Transverse colon (tissue), 4 donors: ENCODE results near the gene TIGD1. TPM values are rescaled to one million over a fixed set of nuclear protein-coding genes. Genes with fewer than 3 reads are reported as not detected.

ENCODE experiments used
- DNase-seq: peaks from one replicate; pipeline ENCODE4 v3.0.0-alpha.2; 2019
- H3K27ac ChIP-seq, 4 donors: fragments of 200-600 bp; sonication (generic); 2 replicates each; pipeline ENCODE4 v1.5.1; 2016 to 2018; ENCODE audit warnings: inconsistent platforms in 4 of 4
- H3K27me3 ChIP-seq: fragments of 200-600 bp; sonication (generic); 2 replicates; pipeline ENCODE4 v1.5.1; 2017; ENCODE audit warnings: inconsistent platforms
- H3K36me3 ChIP-seq, 4 donors: fragments of 200-600 bp; sonication (generic); 2 replicates each; pipeline ENCODE4 v1.5.1; 2017 to 2019; ENCODE audit warnings: inconsistent platforms in 4 of 4
- H3K4me1 ChIP-seq, 4 donors: fragments of 200-600 bp; sonication (generic); 2 replicates each; pipeline ENCODE4 v1.5.1; 2017 to 2020; ENCODE audit warnings: inconsistent platforms in 4 of 4
- H3K4me3 ChIP-seq, 4 donors: fragments of 200-600 bp; sonication (generic); 1 replicate in 1 of 4; 2 replicates in 3 of 4; pipeline versions ENCODE4 v1.5.1 to v1.6.1; 2017 to 2019; ENCODE audit warnings: inconsistent platforms in 4 of 4
- H3K9me3 ChIP-seq, 2 donors: fragments of 200-600 bp; sonication (generic); 2 replicates each; pipeline ENCODE4 v1.5.1; 2017 to 2019; ENCODE audit warnings: inconsistent platforms in 2 of 2
- EP300 ChIP-seq: sonication (generic); formaldehyde crosslinking; IDR thresholded peaks from one replicate; pipeline ENCODE4 v1.6.1; 2017; ENCODE audit warnings: antibody characterized with exemption, low read depth
- POLR2A ChIP-seq: fragments of 450-650 bp; IDR thresholded peaks from one replicate; pipeline ENCODE4 v1.6.1; 2016; ENCODE audit warnings: antibody characterized with exemption, mild to moderate bottlenecking, moderate library complexity
- POLR2AphosphoS5 ChIP-seq, 3 donors: sonication (generic); formaldehyde crosslinking; IDR thresholded peaks; one replicate each; pipeline ENCODE4 v1.6.1; 2016; ENCODE audit warnings: antibody characterized with exemption in 3 of 3
- WGBS, 2 donors: methylation state at CpG; one replicate each; pipeline ENCODE4 v1.1.5; 2018; ENCODE audit warnings: low coverage in 1 of 2; 5-methylcytosine and 5-hydroxymethylcytosine counted together
- in situ Hi-C, 4 donors: fragments of 200-750 bp; cut with MboI; loops; one replicate each; pipeline versions ENCODE4 v1.15.0 to v1.15.1; 2017; ENCODE audit warnings: low sequenced_read_pairs in 3 of 4, low pct_ligation_motif_present in 1 of 4, low pct_unique_long_range_greater_than_20kb in 1 of 4
- intact Hi-C: fragments of 100-400 bp; cut with DNase I; formaldehyde crosslinking; loops from one replicate; pipeline ENCODE4 v1.15.1; 2023; ENCODE audit warnings: low total_unique reads
- total RNA-seq, 4 donors: library from RNA; depleted of rRNA; stranded (reverse); fragments of >200 nt; gene quantifications; one replicate each; pipeline ENCODE4 v1.1.0, GENCODE V29; 2016
- TF ChIP-seq, protein P1 (sequence below), 5 experiments: fragments of 200-600 bp in 3 of 5; fragments of 450-650 bp in 2 of 5; sonication (generic) in 3 of 5; IDR thresholded peaks; 1 replicate in 2 of 5; 2 replicates in 3 of 5; pipeline ENCODE4 v1.5.1; 2016 to 2017; ENCODE audit warnings: antibody characterized with exemption in 5 of 5, inconsistent platforms in 3 of 5, mild to moderate bottlenecking in 2 of 5, moderate library complexity in 1 of 5

TIGD1 gene
- total RNA-seq, 4 donors from 2014 or later = 4.6 to 23.1 (median 11.9) TPM

DNA sequence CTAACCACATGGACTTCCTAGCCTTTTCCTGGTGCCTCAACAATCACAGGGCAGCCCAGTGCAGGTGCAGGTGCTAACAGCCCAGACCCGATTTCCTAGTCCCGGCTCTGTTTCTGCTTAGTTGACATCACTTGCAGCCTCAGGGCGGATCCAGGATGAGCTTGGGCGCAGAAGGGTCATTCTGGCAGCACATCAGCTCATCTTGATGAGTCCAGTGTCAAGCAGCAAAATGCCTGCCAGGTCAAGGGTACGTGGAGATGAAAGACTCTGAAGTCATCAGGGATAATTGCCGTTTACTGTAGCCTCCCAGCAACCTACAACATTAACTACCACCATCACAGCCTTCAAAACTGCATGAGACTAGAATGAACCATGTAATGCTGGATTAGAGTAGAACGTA, 43.6 kb upstream of the TIGD1 start:
- Histone ChIP-seq H3K36me3 (no peaks in the 10 kb centered on the region), H3K9me3 (no peaks in the 10 kb centered on the region), H3K27ac (peak overlapping the region; percentile 32 to 82 (median 70)), H3K27me3 (no peaks in the 10 kb centered on the region), H3K4me3 (no peak overlapping the region), H3K4me1 (peaks cover 11 to 34% (median 23%) of the 10 kb centered on the region in 4 donors)
- DNase-seq = peak; percentile 39
- in situ Hi-C loops (no loop called here), intact Hi-C loops (no loop called here)
- TF ChIP-seq, protein P1, sequence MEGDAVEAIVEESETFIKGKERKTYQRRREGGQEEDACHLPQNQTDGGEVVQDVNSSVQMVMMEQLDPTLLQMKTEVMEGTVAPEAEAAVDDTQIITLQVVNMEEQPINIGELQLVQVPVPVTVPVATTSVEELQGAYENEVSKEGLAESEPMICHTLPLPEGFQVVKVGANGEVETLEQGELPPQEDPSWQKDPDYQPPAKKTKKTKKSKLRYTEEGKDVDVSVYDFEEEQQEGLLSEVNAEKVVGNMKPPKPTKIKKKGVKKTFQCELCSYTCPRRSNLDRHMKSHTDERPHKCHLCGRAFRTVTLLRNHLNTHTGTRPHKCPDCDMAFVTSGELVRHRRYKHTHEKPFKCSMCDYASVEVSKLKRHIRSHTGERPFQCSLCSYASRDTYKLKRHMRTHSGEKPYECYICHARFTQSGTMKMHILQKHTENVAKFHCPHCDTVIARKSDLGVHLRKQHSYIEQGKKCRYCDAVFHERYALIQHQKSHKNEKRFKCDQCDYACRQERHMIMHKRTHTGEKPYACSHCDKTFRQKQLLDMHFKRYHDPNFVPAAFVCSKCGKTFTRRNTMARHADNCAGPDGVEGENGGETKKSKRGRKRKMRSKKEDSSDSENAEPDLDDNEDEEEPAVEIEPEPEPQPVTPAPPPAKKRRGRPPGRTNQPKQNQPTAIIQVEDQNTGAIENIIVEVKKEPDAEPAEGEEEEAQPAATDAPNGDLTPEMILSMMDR (IDR thresholded peaks at IDR 0.05) = no peak
- TF ChIP-seq POLR2A (no peak), POLR2AphosphoS5 (IDR thresholded peaks at IDR 0.05) (no peak), EP300 (no peak)
- WGBS, 2 donors = 33 to 90% methylated on average over 1 to 7 of the region's 7 CpGs

DNA sequence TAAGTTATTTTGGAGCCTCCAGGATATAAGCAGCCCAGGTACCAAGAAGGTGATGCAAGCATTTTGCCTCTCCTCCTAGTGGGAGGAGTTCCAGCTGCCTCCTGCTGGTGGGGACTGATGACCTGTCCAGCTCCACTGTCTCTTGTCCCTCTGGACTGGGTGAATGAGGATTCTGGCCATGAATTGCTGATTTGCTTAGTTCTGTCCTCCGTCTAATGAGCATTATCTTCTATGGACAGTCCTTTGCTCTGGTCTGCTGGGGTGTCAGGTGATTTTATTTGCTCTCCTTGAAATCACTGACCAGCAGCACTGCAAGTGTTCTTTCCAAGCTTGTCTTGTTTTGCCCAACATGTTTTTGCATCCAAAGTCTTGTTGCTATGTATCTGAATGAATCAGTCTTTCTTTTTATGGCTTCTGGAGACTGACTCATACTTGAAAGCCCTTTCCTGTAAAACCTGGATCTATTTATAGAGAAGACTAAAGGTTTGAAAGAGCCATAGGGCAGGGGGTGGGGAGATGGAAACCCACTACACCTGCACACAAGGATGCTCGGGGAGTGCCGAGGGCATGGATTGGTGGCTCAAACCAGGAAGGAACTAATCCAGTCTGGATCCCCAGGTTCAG, 42.5 kb upstream of the TIGD1 start:
- WGBS, 2 donors = 53 to 100% methylated on average over 2 to 3 of the region's 3 CpGs
- no peaks in the 10 kb centered on the region for H3K27me3 ChIP-seq
- no peaks in the 10 kb centered on the region for H3K36me3 ChIP-seq
- H3K4me3 ChIP-seq = no peak overlapping the region
- intact Hi-C loops = no loop called here
- in situ Hi-C loops = no loop called here
- TF ChIP-seq, protein P1 (IDR thresholded peaks at IDR 0.05) = peak in 3 of 5 experiments; percentile 16 to 31 (median 31)
- TF ChIP-seq POLR2A = no peak
- TF ChIP-seq EP300 = peak; percentile 52
- peak in 2 of 3 donors; percentile 38 to 56 for TF ChIP-seq POLR2AphosphoS5 (IDR thresholded peaks at IDR 0.05)
- H3K27ac ChIP-seq = peak overlapping the region; percentile 68 to 82 (median 70)
- no peaks in the 10 kb centered on the region for H3K9me3 ChIP-seq
- H3K4me1 ChIP-seq = peaks cover 12 to 40% (median 29%) of the 10 kb centered on the region in 4 donors
- peak; percentile 68 for DNase-seq

GRCh38 chr2:232588680-232589585, 38.6 kb upstream of the TIGD1 start:
- peak; percentile 71 for DNase-seq
- Histone ChIP-seq H3K4me3 (no peak overlapping the region), H3K27ac (peak overlapping the region; percentile 31 to 58 (median 52)), H3K9me3 (no peaks in the 10 kb centered on the region), H3K36me3 (no peaks in the 10 kb centered on the region), H3K4me1 (peaks cover 12 to 35% (median 27%) of the 10 kb centered on the region in 4 donors), H3K27me3 (no peaks in the 10 kb centered on the region)
- intact Hi-C loops (no loop called here), in situ Hi-C loops (no loop called here)
- TF ChIP-seq EP300 (no peak), POLR2A (no peak), POLR2AphosphoS5 (IDR thresholded peaks at IDR 0.05) (no peak)
- TF ChIP-seq, protein P1 (IDR thresholded peaks at IDR 0.05) = no peak
- 32 to 56% methylated on average over 8 to 18 of the region's 18 CpGs for whole genome bisulfite sequencing, 2 donors

DNA sequence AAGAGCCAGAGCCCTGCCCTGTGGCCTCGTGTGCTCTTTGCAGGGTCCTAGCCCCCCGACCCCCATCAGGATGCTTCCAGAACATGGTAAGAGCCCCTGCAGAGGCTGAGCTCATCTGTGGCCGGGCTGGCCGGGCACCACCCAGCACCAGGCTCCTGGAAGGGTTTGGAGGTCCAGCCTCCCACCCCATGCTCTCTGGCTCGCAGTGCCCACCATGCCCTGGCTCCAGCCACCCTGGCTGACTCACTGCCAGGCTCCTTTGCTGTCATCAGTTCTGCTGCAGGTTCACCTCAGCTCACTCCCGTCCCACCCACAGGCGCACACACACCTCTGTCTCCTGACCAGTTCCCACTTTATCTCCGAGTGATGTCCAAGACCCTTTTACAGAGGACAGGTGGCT, 37.7 kb upstream of the TIGD1 start:
- Histone ChIP-seq H3K9me3 (no peaks in the 10 kb centered on the region), H3K4me1 (peaks cover 10 to 26% (median 19%) of the 10 kb centered on the region in 4 donors), H3K27me3 (no peaks in the 10 kb centered on the region), H3K27ac (peak overlapping the region in 1 of 4 donors; percentile 58), H3K4me3 (no peak overlapping the region), H3K36me3 (peaks cover 0 to 4% (median 0%) of the 10 kb centered on the region in 4 donors)
- TF ChIP-seq POLR2A = no peak
- TF ChIP-seq, protein P1 (IDR thresholded peaks at IDR 0.05) = no peak
- no peak for TF ChIP-seq EP300
- no peak for TF ChIP-seq POLR2AphosphoS5 (IDR thresholded peaks at IDR 0.05)
- DNase-seq = no peak
- intact Hi-C loops (no loop called here), in situ Hi-C loops (no loop called here)
- 70 to 94% methylated on average over 2 to 8 of the region's 8 CpGs for WGBS, 2 donors
